ENCODE measurements around the gene TEX48.

DNA sequence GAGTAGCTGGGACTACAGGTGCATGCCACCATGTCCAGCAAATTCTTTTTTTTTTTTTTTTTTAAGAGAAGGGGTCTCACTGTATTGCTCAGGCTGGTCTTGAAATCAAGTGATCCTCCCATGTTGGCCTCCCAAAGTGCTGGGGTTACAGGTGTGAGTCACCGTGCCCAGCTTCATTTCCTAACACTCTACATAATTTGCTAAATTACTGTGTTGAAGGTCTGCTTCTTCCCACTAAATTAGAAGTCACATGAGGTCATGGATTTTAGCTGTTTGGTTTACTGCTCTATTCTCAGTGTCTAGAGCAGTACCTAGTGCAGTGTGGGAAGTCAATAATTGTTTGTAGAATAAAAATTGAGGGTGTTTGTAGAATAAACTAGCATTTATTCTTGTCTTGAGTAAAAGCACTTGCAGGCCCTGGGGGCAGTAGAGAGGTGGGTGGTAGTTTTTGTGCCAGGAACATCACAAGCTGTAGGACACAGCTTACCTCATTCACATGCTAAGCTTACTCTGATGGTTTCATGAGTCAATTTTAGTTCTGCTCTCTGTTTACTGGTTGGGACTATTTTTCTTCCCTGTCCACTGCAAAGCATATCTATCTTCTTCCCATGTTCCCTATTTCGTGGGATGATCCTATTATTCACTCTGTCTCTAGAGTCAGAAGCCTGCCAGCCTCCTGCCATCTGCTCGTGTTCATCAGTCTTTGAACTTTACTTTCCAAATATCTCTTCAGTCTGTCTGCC is 7.0 kb downstream of the TEX48 start:
- TF ChIP-seq POLR2A (IDR thresholded peaks at IDR 0.05) (no peak), POLR2AphosphoS5 (IDR thresholded peaks at IDR 0.05) (no peak), EP300 (IDR thresholded peaks at IDR 0.05) (no peak)
- TF ChIP-seq, protein P1, sequence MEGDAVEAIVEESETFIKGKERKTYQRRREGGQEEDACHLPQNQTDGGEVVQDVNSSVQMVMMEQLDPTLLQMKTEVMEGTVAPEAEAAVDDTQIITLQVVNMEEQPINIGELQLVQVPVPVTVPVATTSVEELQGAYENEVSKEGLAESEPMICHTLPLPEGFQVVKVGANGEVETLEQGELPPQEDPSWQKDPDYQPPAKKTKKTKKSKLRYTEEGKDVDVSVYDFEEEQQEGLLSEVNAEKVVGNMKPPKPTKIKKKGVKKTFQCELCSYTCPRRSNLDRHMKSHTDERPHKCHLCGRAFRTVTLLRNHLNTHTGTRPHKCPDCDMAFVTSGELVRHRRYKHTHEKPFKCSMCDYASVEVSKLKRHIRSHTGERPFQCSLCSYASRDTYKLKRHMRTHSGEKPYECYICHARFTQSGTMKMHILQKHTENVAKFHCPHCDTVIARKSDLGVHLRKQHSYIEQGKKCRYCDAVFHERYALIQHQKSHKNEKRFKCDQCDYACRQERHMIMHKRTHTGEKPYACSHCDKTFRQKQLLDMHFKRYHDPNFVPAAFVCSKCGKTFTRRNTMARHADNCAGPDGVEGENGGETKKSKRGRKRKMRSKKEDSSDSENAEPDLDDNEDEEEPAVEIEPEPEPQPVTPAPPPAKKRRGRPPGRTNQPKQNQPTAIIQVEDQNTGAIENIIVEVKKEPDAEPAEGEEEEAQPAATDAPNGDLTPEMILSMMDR (IDR thresholded peaks at IDR 0.05) = no peak
